ENCODE measurements around the gene PKD1L1. TPM values are rescaled to one million over a fixed set of nuclear protein-coding genes. Genes with fewer than 3 reads are reported as not detected.
"Not testable (repeated sequence)": the region's sequence is repeated elsewhere in the genome, so short reads cannot be mapped to it uniquely, and the experiment has no call there.

PKD1L1 gene
- total RNA-seq, 4 donors from 2014 or later: 0.06 to 0.19 (median 0.13) TPM; not detected in 1

GRCh38 chr7:47933215-47933614 lies 15.1 kb downstream of the PKD1L1 start:
- 77 to 83% methylated on average over 8 of the region's 8 CpGs for WGBS, 2 donors
- no peak for DNase-seq
- no peak overlapping the region for H3K27ac ChIP-seq
- no peaks in the 10 kb centered on the region for H3K36me3 ChIP-seq
- H3K4me3 ChIP-seq: no peak overlapping the region
- intact Hi-C loops (cut with DNase I): no loop called here
- TF ChIP-seq CTCF (IDR thresholded peaks at IDR 0.05) (no peak), POLR2A (IDR thresholded peaks at IDR 0.05) (no peak)
- no peaks in the 10 kb centered on the region for H3K4me1 ChIP-seq
- H3K27me3 ChIP-seq: no peaks in the 10 kb centered on the region
- H3K9me3 ChIP-seq: no peaks in the 10 kb centered on the region

- TF ChIP-seq POLR2A (IDR thresholded peaks at IDR 0.05) (no peak), CTCF (IDR thresholded peaks at IDR 0.05) (no peak)
- Histone ChIP-seq H3K27me3 (no peaks in the 10 kb centered on the region), H3K9me3 (no peaks in the 10 kb centered on the region), H3K4me1 (no peaks in the 10 kb centered on the region), H3K36me3 (no peaks in the 10 kb centered on the region), H3K4me3 (no peak overlapping the region), H3K27ac (no peak overlapping the region)
- no peak for DNase-seq
- 86% methylated on average over 9 of the region's 11 CpGs; no CpG with 5 or more reads in 1 of the 2 donors for WGBS, 2 donors
- intact Hi-C loops (cut with DNase I): no loop called here
These were observed 15.7 kb downstream of the PKD1L1 start for GRCh38 chr7:47932466-47933037.

GRCh38 chr7:47932016-47932415 lies 16.2 kb downstream of the PKD1L1 start:
- intact Hi-C loops (cut with DNase I): no loop called here
- H3K27ac ChIP-seq: no peak overlapping the region
- H3K27me3 ChIP-seq: no peaks in the 10 kb centered on the region
- WGBS, 2 donors: 38 to 52% methylated on average over 5 of the region's 6 CpGs
- H3K36me3 ChIP-seq: no peaks in the 10 kb centered on the region
- TF ChIP-seq CTCF (IDR thresholded peaks at IDR 0.05) (no peak), POLR2A (IDR thresholded peaks at IDR 0.05) (no peak)
- H3K9me3 ChIP-seq: no peaks in the 10 kb centered on the region
- no peak for DNase-seq
- H3K4me3 ChIP-seq: no peak overlapping the region
- H3K4me1 ChIP-seq: no peaks in the 10 kb centered on the region

GRCh38 chr7:47931005-47932004 lies 17.0 kb downstream of the PKD1L1 start:
- Histone ChIP-seq H3K4me3 (no peak overlapping the region), H3K9me3 (no peaks in the 10 kb centered on the region), H3K4me1 (no peaks in the 10 kb centered on the region), H3K36me3 (no peaks in the 10 kb centered on the region), H3K27ac (no peak overlapping the region), H3K27me3 (no peaks in the 10 kb centered on the region)
- TF ChIP-seq CTCF (IDR thresholded peaks at IDR 0.05) (no peak), POLR2A (IDR thresholded peaks at IDR 0.05) (no peak)
- intact Hi-C loops (cut with DNase I): no loop called here
- WGBS, 2 donors: 76 to 78% methylated on average over 15 to 16 of the region's 18 CpGs
- DNase-seq: no peak

- Histone ChIP-seq H3K4me1 (no peaks in the 10 kb centered on the region), H3K9me3 (no peaks in the 10 kb centered on the region), H3K4me3 (no peak overlapping the region), H3K27me3 (no peaks in the 10 kb centered on the region), H3K27ac (no peak overlapping the region), H3K36me3 (no peaks in the 10 kb centered on the region)
- no peak for DNase-seq
- no peak for TF ChIP-seq POLR2A (IDR thresholded peaks at IDR 0.05)
- TF ChIP-seq CTCF (IDR thresholded peaks at IDR 0.05): no peak
- WGBS, 2 donors: 66 to 73% methylated on average over 2 of the region's 2 CpGs
- intact Hi-C loops (cut with DNase I): no loop called here
These were observed 24.0 kb downstream of the PKD1L1 start for GRCh38 chr7:47924266-47924665.

GRCh38 chr7:47923081-47923875 lies 25.0 kb downstream of the PKD1L1 start:
- H3K9me3 ChIP-seq; H3K4me3 ChIP-seq; intact Hi-C loops (cut with DNase I); H3K36me3 ChIP-seq; H3K4me1 ChIP-seq; DNase-seq; H3K27me3 ChIP-seq; H3K27ac ChIP-seq: not testable (repeated sequence)
- WGBS, 2 donors: 74 to 85% methylated on average over 7 to 8 of the region's 8 CpGs

GRCh38 chr7:47916514-47916913 lies 31.8 kb downstream of the PKD1L1 start:
- DNase-seq; H3K36me3 ChIP-seq; H3K4me1 ChIP-seq; intact Hi-C loops (cut with DNase I); H3K27ac ChIP-seq; H3K4me3 ChIP-seq; H3K9me3 ChIP-seq; H3K27me3 ChIP-seq: not testable (repeated sequence)
- 50% methylated on average over 1 of the region's 1 CpG; no CpG with 5 or more reads in 1 of the 2 donors for WGBS, 2 donors
